ENCODE results near the gene PDK2. TPM values are rescaled to one million over a fixed set of nuclear protein-coding genes. Genes with fewer than 3 reads are reported as not detected.

PDK2 gene
- total RNA-seq, 1 donor from 2014 or later: 9.0 TPM

DNA sequence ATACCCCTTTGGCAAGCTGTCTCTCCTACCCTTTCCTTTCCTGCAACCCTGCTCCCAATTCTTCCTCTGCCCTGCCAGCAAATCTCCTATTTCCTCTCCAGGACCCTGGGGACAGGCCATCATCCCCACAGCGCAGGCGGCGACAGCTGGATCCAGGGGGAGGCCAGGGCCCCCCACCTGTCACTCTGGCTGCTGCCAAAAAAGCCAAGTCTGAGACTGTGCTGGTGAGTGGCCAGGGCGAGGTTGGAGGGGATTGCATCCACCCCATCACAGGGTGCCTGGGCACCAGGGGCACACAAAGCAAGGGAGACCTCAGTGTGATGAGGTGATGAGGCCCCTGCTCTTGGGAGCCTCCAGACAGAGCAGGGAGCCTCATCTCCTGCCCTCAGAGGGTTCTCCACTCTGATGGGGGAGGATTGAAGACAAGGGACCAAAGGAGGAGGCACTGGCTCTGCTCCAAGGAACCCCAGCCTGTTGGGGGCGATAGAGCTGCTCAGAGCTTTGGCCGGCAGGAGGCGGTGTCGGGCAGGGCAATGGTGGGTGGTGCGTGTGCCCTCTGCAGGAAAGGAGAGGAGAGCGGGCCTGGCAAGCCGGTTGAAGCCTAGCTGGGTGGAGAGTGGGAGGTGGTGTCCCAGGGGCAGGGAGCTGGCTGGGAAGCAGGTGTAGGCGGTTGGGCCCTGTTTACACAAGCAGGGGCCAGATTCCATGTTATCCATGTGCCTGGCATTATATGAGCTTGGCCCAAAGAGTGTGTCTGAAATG is 15.6 kb upstream of the PDK2 start:
- no peak for DNase-seq

DNA sequence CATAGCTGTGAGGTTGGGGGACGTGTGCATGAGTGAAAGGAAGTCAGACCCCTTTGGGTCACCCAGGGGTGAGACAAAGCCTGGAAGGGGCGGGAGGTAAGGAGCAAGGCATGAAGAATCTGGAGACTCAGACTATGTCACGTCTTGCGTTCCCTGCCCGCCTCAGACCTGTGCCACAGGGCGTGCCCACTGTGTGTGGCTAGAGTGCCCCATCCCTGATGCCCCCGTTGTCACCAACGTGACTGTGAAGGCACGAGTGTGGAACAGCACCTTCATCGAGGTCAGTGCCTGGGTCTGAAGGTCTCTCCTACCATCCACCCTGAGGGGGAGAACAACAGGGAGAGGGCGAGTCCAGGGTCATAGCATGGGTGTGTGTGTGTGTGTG is 15.1 kb upstream of the PDK2 start:
- no peak for DNase-seq

DNA sequence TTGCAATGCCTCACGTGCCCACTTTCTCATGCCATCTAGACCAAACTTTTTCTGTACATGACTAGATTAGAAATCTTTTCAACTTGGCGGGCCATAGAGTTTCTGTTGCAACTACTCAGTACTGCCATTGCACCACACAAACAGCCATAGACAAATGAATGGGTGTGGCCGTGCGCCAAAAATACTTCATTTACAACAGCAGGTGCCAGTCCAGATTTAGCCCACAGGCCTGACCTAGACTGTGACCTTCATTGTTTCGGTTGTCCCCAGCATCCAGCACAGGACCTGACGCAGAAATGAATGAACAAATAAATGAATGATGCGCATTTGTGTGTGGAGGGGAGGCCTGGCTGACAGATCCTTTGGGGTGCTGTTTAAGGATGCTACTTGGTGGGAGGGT is 14.3 kb upstream of the PDK2 start:
- DNase-seq: no peak

DNA sequence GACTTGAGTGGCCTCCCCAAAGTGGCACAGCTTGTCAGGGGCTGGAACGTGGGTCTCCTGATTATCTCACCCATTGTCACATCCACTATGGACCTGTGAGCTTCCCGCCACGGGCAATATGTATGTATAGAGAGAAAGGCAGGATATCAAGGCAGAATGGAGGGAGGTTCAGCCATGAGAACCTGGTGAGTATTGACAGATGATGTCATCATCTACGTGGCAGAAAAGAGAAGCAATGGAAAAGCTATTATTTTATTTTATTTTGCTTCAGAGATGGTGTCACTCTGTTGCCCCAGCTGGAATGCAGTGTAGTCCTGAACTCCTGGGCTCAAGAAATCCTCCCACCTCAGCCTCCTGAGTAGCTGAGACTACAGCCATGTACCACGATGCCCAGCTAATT is 13.4 kb upstream of the PDK2 start:
- no peak for DNase-seq

DNA sequence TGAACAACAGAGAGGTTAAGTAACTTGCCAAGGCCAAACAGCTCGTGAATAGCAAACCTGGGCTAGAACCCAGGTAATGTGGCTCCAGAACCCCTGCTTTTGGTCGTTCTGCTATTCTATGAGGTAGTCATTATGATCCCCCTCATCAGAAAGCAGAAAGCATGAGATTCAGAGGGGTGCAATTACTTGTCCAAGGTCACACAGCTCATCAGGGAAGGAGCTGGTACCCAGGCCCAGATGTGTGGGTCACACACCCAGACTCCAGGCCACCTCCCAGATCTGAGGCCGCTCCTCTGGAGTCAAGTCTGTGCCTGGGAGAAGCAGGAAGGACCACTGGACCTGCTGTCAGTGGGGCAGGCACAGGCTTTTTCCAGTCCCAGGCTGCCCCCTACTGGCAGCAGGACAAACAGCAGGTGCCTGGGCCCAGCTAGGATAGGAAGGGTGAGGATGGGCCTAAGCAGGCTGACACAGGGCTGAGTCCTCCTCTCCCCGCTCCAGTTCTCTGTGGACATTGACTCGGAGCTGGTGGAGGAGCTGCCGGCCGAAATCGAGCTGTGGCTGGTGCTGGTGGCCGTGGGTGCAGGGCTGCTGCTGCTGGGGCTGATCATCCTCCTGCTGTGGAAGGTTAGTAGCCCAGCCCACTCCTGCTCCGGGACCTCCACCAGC is 7.8 kb upstream of the PDK2 start:
- DNase-seq: peak; percentile 55

DNA sequence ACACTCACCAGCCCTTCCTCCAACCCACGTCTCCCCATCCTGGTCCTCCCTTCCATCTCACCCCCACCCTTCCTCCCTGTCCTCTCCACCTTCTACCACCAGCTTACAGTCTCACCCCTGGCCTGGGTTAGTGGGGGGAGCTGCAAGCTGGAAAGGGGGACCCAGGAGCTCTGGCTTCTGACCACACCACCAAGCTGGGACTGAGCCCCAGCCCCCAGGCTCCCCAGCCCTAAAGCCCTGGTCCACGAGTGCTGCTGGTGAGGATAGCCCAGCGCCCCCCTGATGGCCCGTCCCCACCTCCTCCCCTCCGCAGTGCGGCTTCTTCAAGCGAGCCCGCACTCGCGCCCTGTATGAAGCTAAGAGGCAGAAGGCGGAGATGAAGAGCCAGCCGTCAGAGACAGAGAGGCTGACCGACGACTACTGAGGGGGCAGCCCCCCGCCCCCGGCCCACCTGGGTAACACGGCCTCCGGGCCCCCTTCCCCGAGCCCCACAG is 7.2 kb upstream of the PDK2 start:
- DNase-seq: no peak

DNA sequence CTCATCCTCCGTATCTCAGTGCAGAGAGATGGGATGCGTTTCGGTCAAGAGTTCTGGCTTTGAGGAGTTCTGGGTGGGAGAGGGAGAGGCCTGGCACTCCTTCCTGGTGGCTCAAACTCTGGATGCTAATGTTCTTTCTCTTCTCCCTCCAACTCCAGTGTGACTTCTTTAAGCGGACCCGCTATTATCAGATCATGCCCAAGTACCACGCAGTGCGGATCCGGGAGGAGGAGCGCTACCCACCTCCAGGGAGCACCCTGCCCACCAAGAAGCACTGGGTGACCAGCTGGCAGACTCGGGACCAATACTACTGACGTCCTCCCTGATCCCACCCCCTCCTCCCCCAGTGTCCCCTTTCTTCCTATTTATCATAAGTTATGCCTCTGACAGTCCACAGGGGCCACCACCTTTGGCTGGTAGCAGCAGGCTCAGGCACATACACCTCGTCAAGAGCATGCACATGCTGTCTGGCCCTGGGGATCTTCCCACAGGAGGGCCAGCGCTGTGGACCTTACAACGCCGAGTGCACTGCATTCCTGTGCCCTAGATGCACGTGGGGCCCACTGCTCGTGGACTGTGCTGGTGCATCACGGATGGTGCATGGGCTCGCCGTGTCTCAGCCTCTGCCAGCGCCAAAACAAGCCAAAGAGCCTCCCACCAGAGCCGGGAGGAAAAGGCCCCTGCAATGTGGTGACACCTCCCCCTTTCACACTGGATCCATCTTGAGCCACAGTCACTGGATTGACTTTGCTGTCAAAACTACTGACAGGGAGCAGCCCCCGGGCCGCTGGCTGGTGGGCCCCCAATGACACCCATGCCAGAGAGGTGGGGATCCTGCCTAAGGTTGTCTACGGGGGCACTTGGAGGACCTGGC is 6.0 kb upstream of the PDK2 start:
- no peak for DNase-seq

DNA sequence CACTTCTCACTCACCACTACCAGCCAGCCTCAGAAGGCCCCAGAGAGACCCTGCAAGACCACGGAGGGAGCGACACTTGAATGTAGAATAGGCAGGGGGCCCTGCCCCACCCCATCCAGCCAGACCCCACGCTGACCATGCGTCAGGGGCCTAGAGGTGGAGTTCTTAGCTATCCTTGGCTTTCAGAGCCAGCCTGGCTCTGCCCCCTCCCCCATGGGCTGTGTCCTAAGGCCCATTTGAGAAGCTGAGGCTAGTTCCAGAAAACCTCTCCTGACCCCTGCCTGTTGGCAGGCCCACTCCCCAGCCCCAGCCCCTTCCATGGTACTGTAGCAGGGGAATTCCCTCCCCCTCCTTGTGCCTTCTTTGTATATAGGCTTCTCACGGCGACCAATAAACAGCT is 5.1 kb upstream of the PDK2 start:
- DNase-seq: no peak

DNA sequence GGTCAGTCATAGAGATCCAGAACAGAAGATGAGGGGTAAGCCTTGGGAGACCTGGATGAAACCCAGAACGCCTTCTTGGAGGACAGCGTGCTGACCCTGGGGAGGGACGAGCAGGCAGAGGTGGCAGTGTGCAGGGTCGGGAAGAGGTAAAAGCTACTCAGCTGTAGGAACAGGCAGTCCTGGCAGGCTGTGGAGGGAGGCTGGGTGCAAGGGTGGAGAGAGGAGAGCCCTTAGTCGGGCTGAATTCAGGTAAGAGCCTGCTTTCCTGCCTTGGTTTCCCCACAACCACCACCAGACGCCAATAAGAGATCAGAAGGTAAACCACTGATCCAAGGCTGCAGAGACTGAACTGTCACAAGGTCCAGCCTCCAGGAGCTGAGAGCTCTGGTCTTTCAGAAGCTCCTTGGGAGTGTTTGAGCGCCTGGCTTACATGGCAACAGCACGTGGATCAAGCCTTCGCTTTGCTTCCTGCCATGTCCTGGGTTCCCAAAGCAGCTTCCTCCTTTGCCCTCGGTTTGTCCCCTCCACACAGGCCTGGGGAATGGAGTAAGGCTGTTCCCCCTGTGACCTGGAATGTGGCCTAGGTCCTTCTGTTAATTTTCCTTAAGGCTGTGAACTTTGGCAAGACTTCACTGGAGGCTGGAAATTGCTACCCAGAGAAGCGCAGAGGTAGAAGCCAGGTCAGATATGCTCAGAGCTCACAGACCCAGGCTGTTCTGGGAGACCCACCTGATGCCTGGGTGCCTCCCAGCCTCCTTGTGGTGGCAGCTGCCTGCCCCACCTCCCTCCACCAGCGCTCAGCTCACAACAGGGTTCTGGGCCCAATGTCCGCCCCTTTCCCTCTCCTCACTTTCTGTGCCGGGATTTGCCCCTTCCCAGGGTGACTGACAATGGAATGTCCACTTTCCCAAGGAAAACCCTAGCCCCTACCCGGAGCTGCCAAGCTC is 3.9 kb upstream of the PDK2 start:
- DNase-seq: no peak

DNA sequence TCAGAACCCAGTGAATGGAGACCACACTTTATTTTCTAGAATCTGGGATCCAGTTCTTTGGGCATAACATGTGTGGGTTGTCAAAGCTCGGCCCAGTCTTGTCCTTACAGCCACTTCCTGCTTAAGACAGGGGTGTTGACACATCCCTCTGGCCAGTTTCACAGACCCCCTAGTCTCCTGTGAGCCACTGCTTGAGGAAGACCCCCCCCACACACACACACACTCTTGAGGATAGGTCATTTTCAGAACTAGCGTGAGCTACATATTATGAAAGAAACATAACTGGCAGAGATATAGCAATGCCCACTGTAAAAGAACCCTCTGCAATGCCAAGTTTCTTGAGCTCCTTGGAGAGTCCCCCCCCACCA is 3.2 kb upstream of the PDK2 start:
- no peak for DNase-seq

DNA sequence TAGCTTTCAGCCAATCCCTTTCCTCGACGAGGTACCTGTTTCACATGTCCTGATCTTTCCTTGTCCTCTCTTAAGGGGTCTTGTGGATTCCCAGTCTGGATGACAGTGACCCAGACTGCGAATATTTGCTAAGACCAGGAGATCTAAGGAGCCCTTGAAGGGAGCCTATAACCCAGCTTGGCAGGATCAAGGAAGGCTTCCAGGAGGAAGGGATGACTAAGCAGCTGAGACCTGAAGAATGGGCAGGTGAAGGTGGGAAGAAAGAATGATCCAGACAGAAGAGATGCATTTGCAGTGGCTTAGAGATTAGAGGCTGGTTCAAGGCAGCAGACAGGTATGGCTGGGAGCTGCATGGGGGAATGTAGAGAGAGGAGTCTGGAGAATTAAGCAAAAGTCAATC is 1.9 kb upstream of the PDK2 start:
- DNase-seq: no peak

DNA sequence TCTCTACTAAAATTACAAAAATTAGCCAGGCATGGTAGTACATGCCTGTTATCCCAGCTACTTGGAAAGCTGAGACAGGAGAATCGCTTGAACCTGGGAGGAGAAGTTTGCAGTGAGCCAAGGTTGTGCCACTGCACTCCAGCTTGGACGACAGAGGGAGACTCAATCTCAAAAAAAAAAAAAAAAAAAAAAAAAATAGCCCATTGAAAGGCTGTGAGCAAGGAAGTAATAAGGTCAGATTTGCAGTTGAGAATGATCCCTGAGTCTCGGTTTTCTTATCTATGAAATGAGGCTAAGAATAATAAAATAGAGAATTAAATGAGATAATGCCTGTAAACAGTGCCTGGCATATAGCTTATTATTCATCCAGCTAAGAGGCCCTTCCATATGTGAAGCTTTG is 1.3 kb upstream of the PDK2 start:
- DNase-seq: no peak

DNA sequence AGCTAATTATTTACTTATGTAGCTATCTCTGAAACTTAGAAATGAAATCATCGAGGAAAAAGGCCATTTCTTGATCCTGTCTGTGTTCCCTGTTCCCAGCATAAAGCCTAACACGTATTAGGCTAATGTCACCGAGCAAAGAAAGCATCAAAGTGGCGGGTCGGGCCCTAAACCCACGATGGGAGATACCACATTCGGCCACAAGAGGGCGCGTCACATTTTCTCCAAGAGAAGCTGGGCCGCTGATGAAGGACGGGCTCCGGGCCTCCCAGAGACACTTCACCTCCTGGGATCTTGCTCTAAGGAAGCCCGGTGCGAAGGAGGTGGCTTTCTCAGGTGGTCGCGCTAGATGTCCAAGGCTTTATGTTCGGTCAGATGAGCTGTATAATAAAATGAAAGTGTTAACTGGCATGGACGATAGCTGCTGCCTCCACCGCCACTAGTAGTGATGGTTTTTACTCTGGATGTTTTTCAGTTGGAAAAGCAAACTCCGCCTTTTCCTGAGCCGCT is 853 bp upstream of the PDK2 start:
- DNase-seq: peak; percentile 89

DNA sequence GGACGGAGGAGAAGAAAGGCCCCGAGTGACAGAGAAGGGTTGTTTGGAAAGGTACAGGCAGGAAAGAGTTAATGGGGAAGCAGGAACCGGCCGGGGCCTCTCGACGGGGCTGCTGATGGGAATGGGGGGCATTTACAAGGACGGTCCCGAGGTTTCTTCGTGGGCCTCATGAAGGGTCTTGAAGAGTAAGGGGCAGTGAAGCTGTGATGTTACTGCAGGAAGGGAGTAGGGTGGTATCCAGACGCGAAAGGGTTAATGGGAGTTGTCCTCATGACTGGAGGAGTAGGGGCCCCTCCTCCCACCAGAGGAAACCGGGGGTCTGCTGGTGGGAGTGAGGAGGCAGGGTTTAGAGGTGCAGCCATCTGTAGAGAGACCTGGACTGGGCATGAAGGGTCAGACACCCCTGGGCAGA is 481 bp downstream of the PDK2 start:
- DNase-seq: no peak

DNA sequence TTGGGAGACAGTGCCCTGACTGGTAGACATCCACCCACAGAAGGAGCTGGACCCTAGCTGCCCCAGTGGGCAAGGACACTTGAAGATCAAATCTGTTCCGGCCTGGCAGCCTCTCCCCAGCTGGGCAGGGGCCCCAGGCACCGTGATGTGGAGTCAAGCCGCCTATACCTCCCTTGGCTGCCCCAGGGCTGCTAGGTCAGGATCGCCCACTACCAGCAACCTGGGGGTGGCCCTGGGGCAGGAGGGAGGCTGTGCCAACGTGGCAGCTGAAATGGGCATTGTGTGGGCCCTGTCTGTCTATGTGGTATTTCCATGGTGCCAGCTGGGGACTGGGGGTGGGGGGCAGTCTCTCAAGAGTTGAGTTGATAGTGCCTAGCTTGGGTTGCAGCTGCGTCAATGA is 941 bp downstream of the PDK2 start:
- no peak for DNase-seq

DNA sequence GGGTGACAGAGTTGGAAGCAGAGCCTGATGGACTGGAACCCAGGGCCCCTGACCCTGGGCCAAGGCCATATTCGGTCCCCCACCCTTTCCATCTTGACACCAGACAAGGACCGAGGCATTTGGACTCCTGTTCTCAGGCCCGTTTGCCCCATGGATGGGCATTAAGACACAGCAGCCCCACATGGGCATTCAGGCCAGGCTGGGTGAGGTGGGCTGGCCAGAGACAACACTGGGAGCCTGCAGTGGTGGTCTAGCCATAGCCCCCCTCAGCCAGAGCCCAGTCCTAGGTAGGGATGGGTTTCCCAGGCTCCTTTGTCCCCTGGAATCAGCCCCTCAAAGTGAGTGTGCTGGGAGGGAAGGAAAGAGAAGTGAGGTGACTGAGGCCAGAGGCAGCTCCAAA is 1.6 kb downstream of the PDK2 start:
- DNase-seq: no peak

DNA sequence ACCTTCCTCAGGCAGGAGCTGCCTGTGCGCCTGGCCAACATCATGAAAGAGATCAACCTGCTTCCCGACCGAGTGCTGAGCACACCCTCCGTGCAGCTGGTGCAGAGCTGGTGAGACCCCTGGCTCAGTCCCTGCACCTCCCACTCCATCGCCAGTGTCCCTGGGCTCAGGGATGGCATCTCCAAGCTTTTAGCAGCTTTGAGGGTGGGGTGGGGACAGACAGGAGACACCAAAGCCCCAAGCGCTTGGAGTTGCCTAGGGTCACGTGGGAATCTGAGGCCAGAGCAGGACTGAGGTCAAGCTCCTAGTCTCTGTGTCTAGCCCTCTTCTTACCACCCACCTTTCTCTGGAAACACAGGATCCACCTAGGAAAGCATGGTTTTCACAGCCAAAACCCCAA is 2.3 kb downstream of the PDK2 start:
- DNase-seq: no peak

DNA sequence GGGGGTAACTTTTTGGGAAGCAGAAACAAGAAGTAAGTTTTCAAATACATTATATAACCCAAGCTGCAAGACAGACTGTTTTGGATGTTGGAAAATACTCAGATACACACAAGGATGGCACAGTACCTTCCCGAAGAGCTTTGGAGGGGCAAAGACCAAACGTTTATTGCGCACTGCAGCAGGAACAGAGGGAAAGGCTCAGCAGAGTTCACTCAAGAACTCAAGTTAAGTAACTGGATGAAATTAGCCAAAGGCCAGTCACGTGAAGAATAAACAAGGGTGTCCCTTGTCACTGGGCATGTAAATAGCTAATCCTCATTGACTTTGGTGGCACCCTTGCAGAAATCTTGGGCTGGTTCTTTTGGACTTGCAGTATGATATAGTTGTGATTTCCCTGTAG is 2.8 kb downstream of the PDK2 start:
- DNase-seq: no peak

DNA sequence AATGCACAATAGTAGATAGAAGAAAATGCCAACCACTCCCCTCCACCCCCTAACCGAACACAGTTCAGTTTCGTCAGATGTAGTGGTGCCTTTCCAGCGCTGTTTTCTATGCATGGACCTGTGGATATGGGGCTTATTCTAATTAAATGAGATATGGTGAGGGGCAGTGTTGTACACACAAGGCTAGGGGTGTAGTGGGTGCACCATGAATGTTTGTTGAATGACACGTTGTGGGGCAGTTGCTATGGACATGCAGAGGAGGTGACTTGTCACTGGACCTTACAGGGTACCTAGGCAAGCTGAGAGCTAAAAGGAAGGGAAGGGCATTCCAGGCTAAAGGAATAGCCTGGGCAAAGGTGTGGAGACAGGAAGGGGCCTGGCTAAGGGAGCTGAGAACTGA is 3.4 kb downstream of the PDK2 start:
- no peak for DNase-seq

DNA sequence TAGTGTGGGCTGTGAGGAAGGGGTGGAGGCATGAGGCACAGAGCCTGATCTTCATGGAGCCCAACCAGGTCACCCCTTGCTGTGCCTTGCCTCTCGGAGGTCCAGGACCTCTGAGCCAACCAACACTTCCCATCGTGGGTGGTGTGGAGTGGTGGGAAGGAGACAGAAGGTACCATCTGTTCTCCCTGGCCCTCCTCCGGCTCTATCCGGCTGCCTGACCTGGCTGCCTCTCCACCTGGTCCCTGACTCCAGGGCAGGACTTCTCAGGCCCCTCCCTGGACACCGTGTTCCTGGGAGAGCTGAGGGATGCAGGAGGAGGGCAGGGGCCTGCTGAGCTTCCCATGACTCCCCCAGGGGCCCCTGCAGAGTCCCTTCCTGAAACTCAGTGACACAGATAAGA is 3.9 kb downstream of the PDK2 start:
- DNase-seq: no peak

DNA sequence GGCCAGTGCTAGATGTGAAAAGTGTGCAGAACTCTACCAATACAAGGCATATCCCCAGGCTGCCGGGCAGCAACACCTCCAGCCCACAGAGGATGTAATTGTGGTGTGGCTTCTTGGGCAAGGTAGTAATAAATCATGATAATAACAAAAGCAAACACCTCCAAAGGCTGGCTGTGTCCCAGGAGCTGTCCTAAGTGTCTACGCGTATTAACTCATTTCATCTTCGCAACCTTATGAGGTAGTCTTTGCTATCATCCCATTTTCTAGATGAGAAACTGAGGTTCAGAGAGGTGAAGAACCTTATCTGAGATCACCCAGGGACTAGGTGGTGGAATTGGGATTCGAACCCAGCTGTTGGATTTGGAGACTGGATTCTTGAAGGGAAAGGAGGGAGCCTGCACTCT is 5.3 kb downstream of the PDK2 start:
- no peak for DNase-seq

DNA sequence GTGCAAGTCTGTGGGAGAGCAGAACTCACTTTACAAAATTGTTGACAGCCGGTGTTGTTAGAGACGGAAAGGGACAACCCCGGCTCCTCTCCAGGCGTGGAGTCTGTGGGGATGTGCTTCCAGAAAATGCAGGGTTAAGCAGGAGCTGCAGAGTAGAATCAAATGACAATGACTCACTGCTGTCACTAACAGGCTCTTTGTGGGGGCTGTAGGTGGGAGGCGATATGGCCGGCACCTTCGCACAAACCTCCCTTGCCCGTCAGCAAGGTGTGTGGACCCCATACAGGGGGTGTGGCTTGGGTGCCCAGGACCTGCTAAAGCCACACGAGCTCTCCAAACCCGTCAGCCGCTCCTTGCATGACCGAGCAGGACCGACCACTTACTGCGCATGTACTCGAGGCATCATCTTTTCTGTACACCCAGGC is 5.8 kb downstream of the PDK2 start:
- DNase-seq: peak; percentile 64

Measured in occipital lobe (tissue), 2 donors.